Mesenchymal stem cell (in vitro differentiated cells and primary cell): ENCODE data around the gene TAS1R2.

ENCODE experiments used
- DNase-seq: peaks from one replicate; pipeline ENCODE4 v3.0.0-alpha.2; 2013
- H2AFZ ChIP-seq: one replicate; pipeline ENCODE4 v1.6.1; 2013; ENCODE audit warnings: low read depth, mild to moderate bottlenecking, control low read depth, inconsistent platforms, low read length, moderate library complexity
- H2AK5ac ChIP-seq: 2 replicates; pipeline ENCODE4 v1.6.1; 2013; ENCODE audit warnings: low read length, moderate library complexity, mild to moderate bottlenecking, inconsistent platforms; ENCODE audit not compliant: severe bottlenecking
- H2BK120ac ChIP-seq: one replicate; pipeline ENCODE4 v1.6.1; 2013; ENCODE audit warnings: low read depth, mild to moderate bottlenecking, inconsistent platforms, low read length, moderate library complexity
- H2BK12ac ChIP-seq, 2 experiments: one replicate each; pipeline ENCODE4 v1.6.1; 2013; ENCODE audit warnings: inconsistent platforms in 2 of 2, low read length in 2 of 2, mild to moderate bottlenecking in 2 of 2, moderate library complexity in 2 of 2, control low read depth in 1 of 2
- H2BK15ac ChIP-seq: one replicate; pipeline ENCODE4 v1.6.1; 2013; ENCODE audit warnings: mild to moderate bottlenecking, low read depth, inconsistent platforms; ENCODE audit not compliant: poor library complexity, severe bottlenecking
- H2BK5ac ChIP-seq: 2 replicates; pipeline ENCODE4 v1.6.1; 2013; ENCODE audit warnings: low read depth, mild to moderate bottlenecking, low read length, control low read depth, inconsistent platforms; ENCODE audit not compliant: poor library complexity, severe bottlenecking
- H3K14ac ChIP-seq, 2 experiments: one replicate each; pipeline ENCODE4 v1.6.1; 2013; ENCODE audit warnings: inconsistent platforms in 2 of 2, low read length in 2 of 2, control low read depth in 1 of 2, mild to moderate bottlenecking in 1 of 2, moderate library complexity in 1 of 2
- H3K18ac ChIP-seq, 2 experiments: one replicate each; pipeline ENCODE4 v1.6.1; 2013; ENCODE audit warnings: inconsistent platforms in 2 of 2, low read length in 2 of 2, control low read depth in 1 of 2, low read depth in 1 of 2, mild to moderate bottlenecking in 1 of 2
- H3K23ac ChIP-seq, 2 experiments: one replicate each; pipeline ENCODE4 v1.6.1; 2013; ENCODE audit warnings: inconsistent platforms in 2 of 2, low read length in 2 of 2, mild to moderate bottlenecking in 2 of 2, moderate library complexity in 2 of 2, control low read depth in 1 of 2
- H3K27ac ChIP-seq: 2 replicates; pipeline ENCODE4 v1.5.1; 2013; ENCODE audit warnings: mild to moderate bottlenecking, moderate library complexity, low read length, control low read depth, inconsistent platforms; ENCODE audit not compliant: poor library complexity, severe bottlenecking
- H3K27me3 ChIP-seq, 2 experiments: 2 replicates each; pipeline versions ENCODE4 v1.6.1 to v1.7.0; 2013; ENCODE audit warnings: low read length in 2 of 2, mild to moderate bottlenecking in 2 of 2, moderate library complexity in 2 of 2, control low read depth in 1 of 2, inconsistent platforms in 1 of 2; ENCODE audit not compliant: control insufficient read depth in 1 of 2, insufficient read depth in 1 of 2
- H3K36me3 ChIP-seq, 2 experiments: 2 replicates each; pipeline versions ENCODE4 v1.6.1 to v1.7.0; 2013; ENCODE audit warnings: low read length in 2 of 2, control low read depth in 1 of 2, inconsistent platforms in 1 of 2, low read depth in 1 of 2, mild to moderate bottlenecking in 1 of 2; ENCODE audit not compliant: insufficient read depth in 2 of 2, control insufficient read depth in 1 of 2
- H3K4ac ChIP-seq, 2 experiments: one replicate each; pipeline ENCODE4 v1.6.1; 2013; ENCODE audit warnings: inconsistent platforms in 2 of 2, low read length in 2 of 2, mild to moderate bottlenecking in 2 of 2, moderate library complexity in 2 of 2, control low read depth in 1 of 2, low read depth in 1 of 2
- H3K4me1 ChIP-seq: 2 replicates; pipeline ENCODE4 v1.6.1; 2013; ENCODE audit warnings: low read depth, low read length, control low read depth; ENCODE audit not compliant: control insufficient read depth, insufficient read depth
- H3K4me2 ChIP-seq: 2 replicates; pipeline ENCODE4 v1.6.1; 2013; ENCODE audit warnings: low read length, mild to moderate bottlenecking, inconsistent platforms; ENCODE audit not compliant: poor library complexity, severe bottlenecking
- H3K4me3 ChIP-seq, 2 experiments: 2 replicates each; pipeline versions ENCODE4 v1.5.1 to v1.7.0; 2013; ENCODE audit warnings: low read length in 2 of 2, mild to moderate bottlenecking in 2 of 2, control low read depth in 1 of 2, low read depth in 1 of 2; ENCODE audit not compliant: insufficient read depth in 1 of 2
- H3K79me1 ChIP-seq: replicated peaks from 2 replicates; pipeline ENCODE4 v1.6.1; 2013; ENCODE audit warnings: mild to moderate bottlenecking, control low read depth, low read length, inconsistent platforms; ENCODE audit not compliant: poor library complexity, severe bottlenecking
- H3K9ac ChIP-seq: 2 replicates; pipeline ENCODE4 v1.7.0; 2013; ENCODE audit warnings: mild to moderate bottlenecking, low read length, moderate library complexity
- H3K9me3 ChIP-seq: 2 replicates; pipeline ENCODE4 v1.7.0; 2013; ENCODE audit warnings: mild to moderate bottlenecking, low read length; ENCODE audit not compliant: control insufficient read depth
- H4K8ac ChIP-seq: one replicate; pipeline ENCODE4 v1.6.1; 2013; ENCODE audit warnings: inconsistent platforms, mild to moderate bottlenecking, low read length, moderate library complexity
- H4K91ac ChIP-seq: one replicate; pipeline ENCODE4 v1.6.1; 2013; ENCODE audit warnings: mild to moderate bottlenecking, low read length, inconsistent platforms
- WGBS: methylation state at CpG from one replicate; pipeline ENCODE4 v1.1.7; 2013; ENCODE audit warnings: mixed read lengths; 5-methylcytosine and 5-hydroxymethylcytosine counted together

The TAS1R2 gene

DNA sequence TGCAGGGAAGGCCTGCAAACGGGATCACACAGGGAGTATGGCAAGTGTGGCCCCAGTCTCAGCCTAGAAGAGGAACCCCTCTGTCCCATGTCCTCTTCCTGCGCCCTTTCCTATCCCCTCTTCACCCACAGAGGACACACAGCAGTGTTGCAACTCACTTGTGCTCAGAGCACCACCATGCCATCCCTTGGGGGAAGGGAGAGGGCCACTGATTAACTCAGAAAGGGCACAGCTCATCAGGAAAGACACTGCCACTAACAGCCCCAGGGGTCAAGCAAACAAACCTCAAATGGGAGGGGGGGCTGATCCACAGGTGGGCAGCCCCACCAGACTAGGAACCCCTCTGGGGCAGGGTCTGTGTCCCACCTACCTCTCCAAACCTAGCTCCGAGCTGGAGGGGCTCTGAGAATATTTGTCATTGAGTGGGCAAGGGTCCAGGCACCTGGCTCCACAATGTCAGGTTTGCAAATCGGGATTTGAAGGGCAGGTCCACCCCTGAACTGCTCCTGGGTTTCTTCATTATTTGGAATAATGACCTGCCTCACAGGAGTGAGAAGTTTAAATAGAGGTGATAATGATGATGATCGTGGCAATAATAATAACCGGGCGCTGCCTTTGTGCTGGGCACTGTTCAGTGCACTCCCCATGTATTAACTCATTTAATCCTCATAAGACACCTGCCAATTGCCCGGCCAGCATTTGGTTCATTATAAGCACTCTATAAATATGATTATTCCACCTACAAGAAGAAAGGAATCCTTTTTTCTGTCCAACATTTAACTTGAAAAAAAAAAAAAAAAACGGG lies 41.9 kb upstream of the TAS1R2 start:
- Histone ChIP-seq H3K9ac (peak overlapping the region; percentile 95), H3K4me2 (peak overlapping the region; percentile 97), H3K27me3 (no peaks in the 10 kb centered on the region), H2BK15ac (no peak overlapping the region), H3K23ac (no peak overlapping the region), H2BK5ac (no peak overlapping the region), H3K36me3 (peaks cover 3 to 21% of the 10 kb centered on the region in 2 experiments), H3K4me3 (peak overlapping the region in 1 of 2 experiments; percentile 90), H2BK120ac (no peak overlapping the region), H3K79me1 (peaks cover 12% of the 10 kb centered on the region), H3K27ac (no peak overlapping the region), H2AFZ (no peak overlapping the region), H3K4ac (no peak overlapping the region), H3K14ac (no peak overlapping the region), H3K18ac (no peak overlapping the region), H4K8ac (no peak overlapping the region), H2AK5ac (no peak overlapping the region), H2BK12ac (no peak overlapping the region), H4K91ac (peak overlapping the region; percentile 63), H3K4me1 (peaks cover 7% of the 10 kb centered on the region), H3K9me3 (no peaks in the 10 kb centered on the region)
- no peak for DNase-seq
- WGBS, result 61% methylated on average over 7 of the region's 9 CpGs

DNA sequence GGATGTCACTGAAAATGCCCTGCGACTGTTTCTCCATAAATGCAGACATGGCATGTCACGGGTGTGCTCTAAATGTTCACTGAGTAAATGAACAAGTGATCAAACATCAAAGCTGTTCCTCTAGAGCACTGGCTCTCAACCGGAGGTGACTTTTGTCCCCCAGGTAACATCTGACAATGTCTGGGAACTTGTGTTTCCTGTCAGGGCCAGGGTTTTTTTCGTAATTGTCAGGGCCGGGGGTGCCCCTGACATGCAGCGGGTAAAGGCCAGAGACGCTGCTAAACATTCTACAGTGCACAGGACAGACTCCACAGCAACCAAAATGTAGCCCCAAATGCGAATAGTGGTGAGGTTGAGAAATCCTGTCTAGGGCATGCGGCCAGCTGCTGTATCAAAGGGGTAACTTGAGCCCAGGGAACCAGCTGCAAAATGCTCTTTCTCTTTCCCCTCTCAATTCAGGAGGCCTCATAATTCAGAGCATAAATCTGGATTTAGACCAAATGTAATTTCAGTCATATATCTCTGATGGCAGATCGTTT lies 40.9 kb upstream of the TAS1R2 start:
- no peak overlapping the region for H3K14ac ChIP-seq
- DNase-seq, result no peak
- H3K27me3 ChIP-seq, result no peaks in the 10 kb centered on the region
- H3K79me1 ChIP-seq, result peaks cover 10% of the 10 kb centered on the region
- H3K9ac ChIP-seq, result no peak overlapping the region
- 88% methylated on average over 10 of the region's 10 CpGs for WGBS
- no peak overlapping the region for H3K4me2 ChIP-seq
- H3K4me1 ChIP-seq, result peaks cover 7% of the 10 kb centered on the region
- peaks cover 0 to 21% of the 10 kb centered on the region in 2 experiments for H3K36me3 ChIP-seq
- no peak overlapping the region for H4K8ac ChIP-seq
- no peak overlapping the region for H2BK12ac ChIP-seq
- no peak overlapping the region for H2BK5ac ChIP-seq
- H3K4me3 ChIP-seq, result no peak overlapping the region
- H3K18ac ChIP-seq, result no peak overlapping the region
- no peak overlapping the region for H3K27ac ChIP-seq
- no peak overlapping the region for H2BK15ac ChIP-seq
- no peaks in the 10 kb centered on the region for H3K9me3 ChIP-seq
- no peak overlapping the region for H3K23ac ChIP-seq
- H2BK120ac ChIP-seq, result no peak overlapping the region
- H4K91ac ChIP-seq, result no peak overlapping the region
- H2AFZ ChIP-seq, result no peak overlapping the region
- H2AK5ac ChIP-seq, result no peak overlapping the region
- no peak overlapping the region for H3K4ac ChIP-seq

DNA sequence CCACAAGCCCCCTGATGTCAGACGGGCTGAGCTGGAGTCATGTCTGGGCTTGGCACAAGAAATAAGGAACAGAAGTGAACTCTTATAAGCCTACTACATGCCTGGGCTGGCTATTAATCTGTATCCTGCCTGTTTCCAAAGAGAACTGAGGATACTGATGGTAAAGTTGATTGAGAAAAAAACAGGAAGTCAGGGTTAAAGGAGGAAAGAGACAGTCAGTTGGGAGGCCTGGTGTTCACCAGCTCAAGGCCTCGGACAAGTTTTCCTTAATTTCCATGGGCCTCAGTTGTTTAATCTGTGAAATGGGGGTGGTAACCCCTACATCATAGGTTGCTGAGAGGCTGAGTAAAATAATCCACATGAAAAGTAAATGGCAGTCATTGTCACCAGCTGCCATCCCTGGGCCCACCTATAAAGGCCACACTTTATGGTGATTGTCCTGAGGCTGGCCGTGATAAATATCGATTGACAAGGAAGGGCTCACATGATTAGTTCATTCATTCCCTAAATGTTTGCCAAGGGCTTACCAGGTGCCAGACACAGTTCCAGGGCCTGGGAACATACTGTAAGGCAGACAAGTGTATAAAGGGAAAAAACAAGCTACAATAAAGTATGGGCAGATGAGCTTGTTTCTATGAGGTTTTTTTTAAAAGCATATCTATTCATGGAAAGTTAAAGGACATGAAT lies 40.0 kb upstream of the TAS1R2 start:
- Histone ChIP-seq H3K4me1 (peaks cover 7% of the 10 kb centered on the region), H3K4me3 (no peak overlapping the region), H3K79me1 (peaks cover 10% of the 10 kb centered on the region), H3K23ac (no peak overlapping the region), H4K8ac (no peak overlapping the region), H3K4ac (no peak overlapping the region), H4K91ac (no peak overlapping the region), H2BK5ac (no peak overlapping the region), H3K4me2 (no peak overlapping the region), H2AK5ac (no peak overlapping the region), H3K14ac (no peak overlapping the region), H2AFZ (no peak overlapping the region), H3K36me3 (peaks cover 0 to 18% of the 10 kb centered on the region in 2 experiments), H2BK120ac (no peak overlapping the region), H3K9me3 (no peaks in the 10 kb centered on the region), H3K9ac (no peak overlapping the region), H3K27me3 (no peaks in the 10 kb centered on the region), H3K18ac (no peak overlapping the region), H2BK15ac (no peak overlapping the region), H2BK12ac (no peak overlapping the region), H3K27ac (no peak overlapping the region)
- 95% methylated on average over 4 of the region's 4 CpGs for WGBS
- no peak for DNase-seq

DNA sequence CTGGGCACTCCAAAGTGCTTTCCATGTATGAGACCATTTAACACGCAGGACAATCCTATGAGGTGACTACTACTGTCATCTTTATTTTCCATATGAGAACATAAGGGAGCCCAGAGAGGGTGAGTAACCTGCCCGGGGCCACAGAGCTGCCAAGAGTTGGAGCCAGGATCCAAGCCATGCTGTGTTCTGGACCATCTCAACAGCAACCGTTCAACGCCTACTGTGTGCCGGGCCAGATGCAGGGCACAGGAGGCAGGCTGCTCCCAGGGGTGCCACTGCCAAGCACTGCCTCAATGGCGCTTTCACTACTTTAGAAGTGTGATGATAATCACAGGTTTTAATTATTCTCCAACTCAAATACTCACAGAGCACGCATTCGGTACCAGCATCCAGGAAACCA lies 39.1 kb upstream of the TAS1R2 start:
- no peak overlapping the region for H3K4me2 ChIP-seq
- DNase-seq, result no peak
- peaks cover 12% of the 10 kb centered on the region for H3K79me1 ChIP-seq
- H3K14ac ChIP-seq, result no peak overlapping the region
- H3K9ac ChIP-seq, result no peak overlapping the region
- no peak overlapping the region for H2AK5ac ChIP-seq
- H4K8ac ChIP-seq, result no peak overlapping the region
- no peaks in the 10 kb centered on the region for H3K27me3 ChIP-seq
- no peak overlapping the region for H2BK12ac ChIP-seq
- peaks cover 0 to 18% of the 10 kb centered on the region in 2 experiments for H3K36me3 ChIP-seq
- H3K4me3 ChIP-seq, result no peak overlapping the region
- no peak overlapping the region for H3K18ac ChIP-seq
- no peak overlapping the region for H3K27ac ChIP-seq
- H2BK15ac ChIP-seq, result no peak overlapping the region
- H2BK120ac ChIP-seq, result no peak overlapping the region
- no peak overlapping the region for H3K4ac ChIP-seq
- no peak overlapping the region for H4K91ac ChIP-seq
- H3K23ac ChIP-seq, result no peak overlapping the region
- H2AFZ ChIP-seq, result no peak overlapping the region
- no peaks in the 10 kb centered on the region for H3K9me3 ChIP-seq
- WGBS, result 97% methylated on average over 8 of the region's 8 CpGs
- peaks cover 7% of the 10 kb centered on the region for H3K4me1 ChIP-seq
- H2BK5ac ChIP-seq, result no peak overlapping the region
